HG02981 (cell line): ENCODE data around the gene HSD17B3.
"Not testable (repeated sequence)": the region's sequence is repeated elsewhere in the genome, so short reads cannot be mapped to it uniquely, and the experiment has no call there.

Source experiments
- ATAC-seq: cut with Tn5 transposase; IDR thresholded peaks from one replicate; pipeline ENCODE4 v1.9.1; 2021; ENCODE audit warnings: mild to moderate bottlenecking, moderate library complexity; ENCODE audit not compliant: unreplicated experiment

The HSD17B3 gene

DNA sequence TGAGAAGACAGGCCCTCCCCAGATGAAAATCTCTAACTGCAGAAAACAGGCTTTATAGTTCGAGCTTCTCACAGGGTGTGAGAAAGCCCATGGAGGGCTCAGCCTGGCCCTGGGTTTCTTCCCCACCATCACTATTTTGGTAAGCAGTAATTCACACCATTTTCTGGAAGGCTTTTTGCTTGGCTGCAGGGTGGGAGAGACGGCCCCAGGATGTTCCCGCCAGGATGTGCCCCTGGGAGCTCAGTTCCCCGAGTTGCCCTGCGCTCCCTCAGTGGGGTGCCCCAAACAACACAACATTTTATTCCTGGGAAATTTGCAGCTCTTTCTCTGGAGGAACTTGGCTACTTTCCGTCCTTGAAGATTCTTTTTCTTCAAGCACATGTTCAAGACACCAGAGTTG is 100.8 kb downstream of the HSD17B3 start:
- ATAC-seq: no peak

DNA sequence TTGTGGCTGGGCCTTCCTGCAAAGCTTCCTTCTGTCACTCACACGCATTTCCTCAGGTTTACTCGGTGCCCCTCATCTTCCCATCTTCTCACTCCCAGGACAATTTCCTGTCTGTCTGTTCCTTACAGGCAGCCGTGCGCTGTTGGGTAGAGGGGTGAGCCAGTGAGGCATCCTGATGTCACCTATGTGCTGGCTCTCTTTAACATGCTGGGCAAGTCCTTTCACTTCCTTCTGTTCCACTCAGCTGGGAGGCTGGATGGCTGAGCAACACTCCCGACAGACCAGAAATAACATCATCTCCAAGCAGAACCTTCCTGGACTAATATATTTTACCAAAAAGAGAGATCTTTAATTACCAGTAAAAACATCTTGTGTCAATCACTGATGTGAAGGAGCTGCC is 103.0 kb downstream of the HSD17B3 start:
- ATAC-seq: no peak

DNA sequence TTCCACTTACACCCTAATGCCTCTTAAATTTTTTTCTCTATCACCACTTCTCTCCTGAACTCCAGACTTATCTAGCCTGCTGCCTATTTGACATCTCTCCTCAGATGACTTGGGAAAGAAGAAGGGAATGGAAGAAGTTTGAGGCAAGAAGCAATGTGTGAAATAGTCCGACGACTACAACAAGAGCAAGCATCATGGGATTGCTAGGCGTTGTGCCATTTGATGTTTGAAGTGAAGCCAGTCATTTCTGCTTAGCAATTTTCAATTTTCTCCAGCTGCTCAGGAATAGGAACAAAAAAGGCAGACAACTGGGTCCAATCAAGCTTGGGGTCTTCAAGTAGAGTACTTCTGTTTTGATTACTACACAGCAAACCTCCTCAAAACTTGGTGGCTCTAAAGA is 106.4 kb downstream of the HSD17B3 start:
- ATAC-seq: no peak

DNA sequence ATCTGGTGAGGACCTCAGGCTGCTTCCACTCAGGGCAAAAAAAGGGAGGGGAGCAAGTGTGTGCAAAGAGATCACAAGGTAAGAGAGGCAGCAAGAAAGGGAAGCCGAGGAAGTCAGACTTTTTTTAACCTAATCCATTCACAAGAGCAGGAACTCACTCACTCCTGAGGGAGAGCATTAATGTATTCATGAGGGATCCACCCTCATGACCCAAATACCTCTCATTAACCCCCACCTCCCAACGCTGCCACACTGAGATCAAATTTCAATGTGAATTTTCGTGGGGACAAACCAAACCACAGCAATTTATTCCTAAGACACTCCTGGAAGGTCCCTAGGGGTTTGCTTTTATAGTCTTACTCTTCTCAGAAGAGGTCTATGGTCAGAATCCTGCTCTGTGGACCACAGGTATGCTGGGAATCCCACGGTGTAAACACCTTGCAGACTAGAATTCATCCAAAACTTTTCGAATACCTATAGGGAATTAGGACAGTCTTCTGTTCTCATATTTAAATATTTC is 108.7 kb downstream of the HSD17B3 start:
- ATAC-seq: no peak

DNA sequence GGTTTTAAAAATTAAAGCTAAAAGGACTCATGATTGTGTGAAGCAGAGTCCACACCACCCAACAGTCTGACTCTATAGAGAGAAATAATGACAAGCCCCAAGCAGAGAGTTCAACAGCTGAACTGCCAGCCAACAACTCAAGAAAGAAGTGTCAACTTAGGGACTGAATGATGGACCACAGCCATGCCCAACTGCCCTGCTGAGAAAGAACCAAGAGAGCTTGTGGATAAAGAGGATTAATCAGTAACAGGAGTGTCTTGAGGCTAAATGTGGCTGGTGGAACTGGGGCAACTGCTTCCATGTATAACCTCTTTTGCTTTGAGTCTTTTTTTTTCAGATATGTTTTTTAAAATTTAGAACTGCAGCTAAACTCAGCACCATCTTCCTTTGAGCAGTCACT is 109.3 kb downstream of the HSD17B3 start:
- ATAC-seq: no peak

DNA sequence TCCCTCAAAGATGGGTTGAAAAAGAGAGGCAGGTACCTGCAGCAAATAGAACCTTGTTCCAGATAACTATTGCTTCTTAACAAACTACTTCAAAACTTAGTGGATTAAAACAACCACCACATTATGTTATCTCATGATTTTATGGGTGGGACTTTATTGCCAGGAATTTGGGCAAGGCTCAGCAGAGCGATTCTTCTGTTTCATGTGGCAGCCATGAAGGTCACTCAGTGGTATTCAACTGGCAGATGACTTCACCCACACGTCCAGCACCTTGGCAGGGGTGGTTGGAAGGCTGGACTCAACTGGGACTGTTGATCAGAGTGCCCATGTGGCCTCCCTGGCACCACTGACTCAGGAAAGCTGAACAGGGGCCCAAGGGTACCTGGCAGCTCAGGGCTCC is 112.0 kb downstream of the HSD17B3 start:
- ATAC-seq: no peak

DNA sequence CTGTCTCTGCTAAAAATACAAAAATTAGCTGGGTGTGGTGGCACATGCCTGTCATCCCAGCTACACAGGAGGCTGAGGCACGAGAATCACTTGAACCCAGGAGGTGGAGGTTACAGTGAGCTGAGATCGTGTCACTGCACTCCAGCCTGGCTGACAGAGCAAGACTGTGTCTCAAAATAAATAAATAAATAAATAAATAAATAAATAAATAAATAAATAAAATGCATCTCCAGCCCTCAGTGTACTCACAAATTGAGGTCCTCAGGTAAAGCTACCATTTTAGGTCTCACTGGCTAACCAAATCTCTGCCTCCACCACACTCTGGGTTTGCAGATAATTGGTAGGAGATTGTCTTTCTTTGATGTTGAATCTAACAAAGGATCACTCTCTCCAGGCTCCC is 112.4 kb downstream of the HSD17B3 start:
- not testable (repeated sequence) for ATAC-seq

DNA sequence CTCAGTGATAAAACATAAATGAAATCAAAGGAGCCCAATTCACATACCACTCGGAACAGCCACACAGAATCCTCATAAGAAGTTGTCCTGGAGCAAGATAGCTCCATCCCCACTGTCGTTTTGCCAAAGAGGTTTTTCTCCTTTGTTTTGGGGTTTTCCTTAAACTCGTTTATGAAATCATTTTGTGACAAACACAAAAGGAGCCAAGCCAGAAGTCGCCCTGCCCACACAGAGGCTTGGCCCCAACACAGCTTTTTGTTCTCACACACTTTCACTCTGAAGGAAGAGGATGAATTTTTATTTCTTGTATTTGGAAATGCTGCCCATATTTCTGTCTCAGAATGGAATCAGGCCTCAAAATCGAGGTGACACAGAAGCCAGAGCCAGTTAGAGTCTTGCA is 113.4 kb downstream of the HSD17B3 start:
- no peak for ATAC-seq

DNA sequence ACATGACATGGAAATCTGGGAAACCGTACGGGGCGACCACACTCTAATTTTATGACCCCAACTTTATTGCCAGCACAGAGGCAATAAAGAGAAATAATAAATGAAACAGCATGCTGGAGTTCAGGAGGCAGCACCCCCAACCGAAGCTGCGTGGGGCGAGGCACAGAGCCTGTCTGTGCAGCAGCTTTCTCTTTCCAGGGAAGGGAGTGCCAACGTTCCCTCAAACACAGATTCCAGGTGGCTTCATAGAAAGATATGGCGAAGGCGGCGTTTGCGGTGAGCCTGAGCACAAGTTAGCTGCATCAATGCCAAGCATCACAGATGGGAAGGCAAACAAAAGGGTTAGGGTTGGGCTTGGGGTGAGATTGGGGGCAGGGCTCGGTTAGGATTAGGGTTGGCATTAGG is 114.8 kb downstream of the HSD17B3 start:
- no peak for ATAC-seq

DNA sequence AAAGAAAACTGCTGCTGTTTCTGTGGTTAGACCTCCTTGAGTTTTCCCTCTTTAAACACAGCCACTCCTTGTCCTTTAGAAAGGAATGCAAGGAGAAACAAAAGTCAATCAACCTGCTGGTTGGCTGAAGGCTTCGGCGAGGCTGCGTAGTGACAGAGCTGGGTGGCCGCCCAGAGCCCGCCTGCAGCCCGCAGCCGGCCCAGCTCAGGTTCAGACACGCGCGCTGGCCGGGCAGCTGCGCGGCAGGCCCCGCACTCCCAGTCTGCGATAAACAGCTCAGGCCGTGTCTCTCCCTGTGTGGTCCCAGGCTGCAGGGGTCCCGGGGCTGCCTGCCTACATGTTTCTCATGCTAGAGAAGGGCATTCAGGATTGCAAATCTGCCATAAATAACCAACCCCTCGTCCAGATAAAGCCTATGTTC is 115.4 kb downstream of the HSD17B3 start:
- no peak for ATAC-seq

DNA sequence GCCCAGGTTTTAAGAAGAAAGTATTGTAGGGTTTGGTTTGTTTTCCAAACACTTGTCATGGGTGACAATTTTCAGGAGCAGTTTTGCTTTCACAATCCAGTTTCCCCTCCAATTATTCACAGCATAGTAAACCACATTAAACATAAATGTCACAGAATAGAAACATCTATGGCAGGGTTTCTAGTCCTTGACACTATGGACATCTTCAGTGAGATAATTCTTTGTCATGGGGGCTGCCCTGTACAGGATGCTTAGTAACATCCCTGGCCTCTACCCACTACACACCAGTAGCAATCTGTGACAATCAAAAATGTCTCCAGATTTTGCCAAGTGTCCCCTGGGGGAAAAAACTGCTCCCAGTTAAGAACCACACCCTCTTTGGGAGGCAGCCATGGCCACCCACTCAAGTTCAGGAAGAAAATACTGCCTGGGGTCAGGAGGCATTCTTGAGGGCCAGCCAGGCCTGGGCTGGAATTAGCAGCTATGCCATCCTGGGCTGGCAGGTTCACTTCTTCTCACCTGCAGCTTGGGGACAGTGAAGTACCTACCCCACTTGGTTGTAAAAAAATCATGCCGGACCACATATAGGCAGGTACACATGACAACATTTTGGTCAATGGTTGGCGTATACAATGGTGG is 116.3 kb downstream of the HSD17B3 start:
- ATAC-seq: no peak
